K562 (cell line): Measurements from ENCODE around the gene CLVS2.

ENCODE experiments used
- ARID3A ChIP-seq: IDR thresholded peaks from 2 replicates; pipeline ENCODE4 v1.6.1; 2012; ENCODE audit warnings: low read depth, low read length, improper control_type of control experiment, borderline replicate concordance
- BHLHE40 ChIP-seq: IDR thresholded peaks from 2 replicates; pipeline ENCODE4 v1.6.1; 2011; ENCODE audit warnings: low read length, improper control_type of control experiment
- CTCF ChIP-seq, 3 experiments: IDR thresholded peaks in 2 of 3; conservative IDR thresholded peaks in 1 of 3; 2 replicates each; pipeline ENCODE4 v1.5.1; 2011 to 2012; ENCODE audit warnings: low read length in 3 of 3, mild to moderate bottlenecking in 3 of 3, control low read depth in 2 of 3, improper control_type of control experiment in 1 of 3, inconsistent platforms in 1 of 3, low read depth in 1 of 3, mixed read lengths in 1 of 3, moderate library complexity in 1 of 3; ENCODE audit not compliant: insufficient read depth in 2 of 3
- ID3 ChIP-seq, 2 experiments: fragments of 250-450 bp in 1 of 2; fragments of 450-650 bp in 1 of 2; sonication (Bioruptor Pico) in 1 of 2; IDR thresholded peaks; 2 replicates each; pipeline versions ENCODE4 v1.6.1 to v1.8.0; 2016 to 2021; ENCODE audit warnings: mild to moderate bottlenecking in 2 of 2, moderate library complexity in 2 of 2, missing compliant biosample characterization in 1 of 2, missing genetic modification characterization in 1 of 2
- IRF1 ChIP-seq: sonication (generic); formaldehyde crosslinking; IDR thresholded peaks from 2 replicates; pipeline ENCODE4 v1.8.0; 2022; ENCODE audit warnings: missing genetic modification reagents, mild to moderate bottlenecking, borderline replicate concordance
- MYC ChIP-seq, 2 experiments: fragments of 250-450 bp in 1 of 2; sonication (Bioruptor Pico) in 1 of 2; IDR thresholded peaks; 2 replicates each; pipeline versions ENCODE4 v1.5.1 to v1.6.1; 2012 to 2021; ENCODE audit warnings: low read depth in 2 of 2, borderline replicate concordance in 1 of 2, improper control_type of control experiment in 1 of 2, low read length in 1 of 2, mild to moderate bottlenecking in 1 of 2, moderate library complexity in 1 of 2
- POLR2A ChIP-seq: fragments of 450-650 bp; conservative IDR thresholded peaks from 2 replicates; pipeline ENCODE4 v1.6.1; 2016
- POLR2AphosphoS5 ChIP-seq: IDR thresholded peaks from 2 replicates; pipeline ENCODE4 v1.6.1; 2011; ENCODE audit warnings: mild to moderate bottlenecking, low read depth, low read length, moderate library complexity; ENCODE audit not compliant: control insufficient read depth, insufficient read depth
- SIX5 ChIP-seq, 2 experiments: IDR thresholded peaks; 2 replicates each; pipeline ENCODE4 v1.6.1; 2011; ENCODE audit warnings: low read length in 2 of 2, borderline replicate concordance in 1 of 2, low read depth in 1 of 2, mild to moderate bottlenecking in 1 of 2, moderate library complexity in 1 of 2; ENCODE audit not compliant: insufficient read depth in 1 of 2
- SMARCE1 ChIP-seq: fragments of 450-650 bp; IDR thresholded peaks from 2 replicates; pipeline ENCODE4 v1.7.1; 2016; ENCODE audit warnings: mild to moderate bottlenecking
- ZBTB43 ChIP-seq: sonication (generic); formaldehyde crosslinking; IDR thresholded peaks from 2 replicates; pipeline ENCODE4 v1.8.0; 2023; ENCODE audit warnings: mild to moderate bottlenecking, missing genetic modification reagents
- ZNF318 ChIP-seq, 2 experiments: fragments of 450-650 bp; IDR thresholded peaks; 2 replicates each; pipeline ENCODE4 v1.6.1; 2016; ENCODE audit warnings: mild to moderate bottlenecking in 2 of 2, borderline replicate concordance in 1 of 2, low read depth in 1 of 2, moderate library complexity in 1 of 2
- TF ChIP-seq, protein P1 (sequence below): fragments of 450-650 bp; IDR thresholded peaks from 2 replicates; pipeline ENCODE4 v1.6.1; 2016; ENCODE audit warnings: antibody characterized with exemption
- TF ChIP-seq, protein P2 (sequence below): fragments of 250-450 bp; sonication (Bioruptor Pico); IDR thresholded peaks from 2 replicates; pipeline ENCODE4 v1.8.0; 2022; ENCODE audit warnings: moderate library complexity, mild to moderate bottlenecking, inconsistent platforms

- TF ChIP-seq MYC (IDR thresholded peaks at IDR 0.05; ENCODE audit: low read depth, low read length) (no peak), MYC (CRISPR knock-in tag; IDR thresholded peaks at IDR 0.05; ENCODE audit: borderline replicate concordance, low read depth) (no peak), SMARCE1 (no peak), BHLHE40 (no peak), ID3 (CRISPR knock-in tag; IDR thresholded peaks at IDR 0.05) (no peak), ID3 (tag; IDR thresholded peaks at IDR 0.05) (no peak), ARID3A (no peak), ZNF318 (IDR thresholded peaks at IDR 0.05; ENCODE audit: borderline replicate concordance in 1 of 2, low read depth in 1 of 2) (no peak), SIX5 (IDR thresholded peaks at IDR 0.05; ENCODE audit: borderline replicate concordance in 1 of 2, insufficient read depth in 1 of 2, low read depth in 1 of 2, low read length in 2 of 2) (no peak), IRF1 (CRISPR knock-in tag) (no peak), CTCF (IDR thresholded peaks at IDR 0.05 in 2 of 3, conservative IDR thresholded peaks at IDR 0.05 in 1 of 3; ENCODE audit: insufficient read depth in 2 of 3, low read depth in 1 of 3, low read length in 3 of 3) (no peak), ZBTB43 (no peak), POLR2AphosphoS5 (no peak), POLR2A (no peak)
- TF ChIP-seq, protein P1, sequence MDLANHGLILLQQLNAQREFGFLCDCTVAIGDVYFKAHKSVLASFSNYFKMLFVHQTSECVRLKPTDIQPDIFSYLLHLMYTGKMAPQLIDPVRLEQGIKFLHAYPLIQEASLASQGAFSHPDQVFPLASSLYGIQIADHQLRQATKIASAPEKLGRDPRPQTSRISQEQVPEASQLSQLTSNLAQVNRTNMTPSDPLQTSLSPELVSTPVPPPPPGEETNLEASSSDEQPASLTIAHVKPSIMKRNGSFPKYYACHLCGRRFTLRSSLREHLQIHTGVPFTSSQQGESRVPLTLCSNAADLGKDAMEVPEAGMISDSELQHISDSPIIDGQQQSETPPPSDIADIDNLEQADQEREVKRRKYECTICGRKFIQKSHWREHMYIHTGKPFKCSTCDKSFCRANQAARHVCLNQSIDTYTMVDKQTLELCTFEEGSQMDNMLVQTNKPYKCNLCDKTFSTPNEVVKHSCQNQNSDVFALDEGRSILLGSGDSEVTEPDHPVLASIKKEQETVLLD = no peak
- TF ChIP-seq, protein P2, sequence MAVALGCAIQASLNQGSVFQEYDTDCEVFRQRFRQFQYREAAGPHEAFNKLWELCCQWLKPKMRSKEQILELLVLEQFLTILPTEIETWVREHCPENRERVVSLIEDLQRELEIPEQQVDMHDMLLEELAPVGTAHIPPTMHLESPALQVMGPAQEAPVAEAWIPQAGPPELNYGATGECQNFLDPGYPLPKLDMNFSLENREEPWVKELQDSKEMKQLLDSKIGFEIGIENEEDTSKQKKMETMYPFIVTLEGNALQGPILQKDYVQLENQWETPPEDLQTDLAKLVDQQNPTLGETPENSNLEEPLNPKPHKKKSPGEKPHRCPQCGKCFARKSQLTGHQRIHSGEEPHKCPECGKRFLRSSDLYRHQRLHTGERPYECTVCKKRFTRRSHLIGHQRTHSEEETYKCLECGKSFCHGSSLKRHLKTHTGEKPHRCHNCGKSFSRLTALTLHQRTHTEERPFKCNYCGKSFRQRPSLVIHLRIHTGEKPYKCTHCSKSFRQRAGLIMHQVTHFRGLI (CRISPR knock-in tag) = no peak
Measured at GRCh38 chr6:123116370-123116769, 120.3 kb downstream of the CLVS2 start.
